WTC11 (cell line): Measurements from ENCODE around the gene XDH. TPM values are rescaled to one million over a fixed set of nuclear protein-coding genes. Genes with fewer than 3 reads are reported as not detected.

Source experiments
- ATAC-seq: fragments of 200-7000 bp; cut with Tn5 transposase; 2 replicates; pipeline ENCODE4 v1.10.0; 2021; ENCODE audit warnings: mild to moderate bottlenecking, moderate library complexity
- Bru-seq: library from RNA; stranded (reverse); fragments of 400-500 nt; gene quantifications from one replicate; lab custom pipeline; 2021; lab: Mats Ljungman, UMichigan
- CTCF ChIA-PET: fragments of 300-600 bp; sonication (Branson Sonifier 250); formaldehyde crosslinking; loops from one replicate; lab custom pipeline; 2021; ENCODE audit warnings: antibody characterized with exemption; lab: Charles Lee
- POLR2A ChIA-PET: fragments of 350-600 bp; sonication (Branson Sonifier 250); formaldehyde crosslinking; loops from one replicate; lab custom pipeline; 2021; ENCODE audit warnings: antibody characterized with exemption; lab: Charles Lee
- DNase-seq: peaks from one replicate; pipeline ENCODE4 v3.0.0; 2021; ENCODE audit warnings: low spot score
- H3K27ac Mint-ChIP-seq: 2 replicates; pipeline ENCODE4 v1.8.0; 2021; ENCODE audit warnings: mixed read lengths
- H3K27me3 Mint-ChIP-seq: 2 replicates; pipeline ENCODE4 v1.8.0; 2021; ENCODE audit warnings: low read depth, mild to moderate bottlenecking, moderate library complexity, mixed read lengths
- H3K36me3 Mint-ChIP-seq: 2 replicates; pipeline ENCODE4 v1.8.0; 2021; ENCODE audit warnings: mixed read lengths
- H3K4me1 Mint-ChIP-seq: 2 replicates; pipeline ENCODE4 v1.8.0; 2022; ENCODE audit warnings: mixed read lengths
- H3K4me3 Mint-ChIP-seq: 2 replicates; pipeline ENCODE4 v1.8.0; 2021; ENCODE audit warnings: mild to moderate bottlenecking, moderate library complexity, mixed read lengths
- H3K9me3 Mint-ChIP-seq: 2 replicates; pipeline ENCODE4 v1.8.0; 2021; ENCODE audit warnings: mixed read lengths
- ATF1 ChIP-seq: sonication (generic); formaldehyde crosslinking; IDR thresholded peaks from 2 replicates; pipeline ENCODE4 v1.8.1; 2023; ENCODE audit warnings: mild to moderate bottlenecking, moderate library complexity, missing genetic modification reagents
- CBFB ChIP-seq: sonication (generic); formaldehyde crosslinking; IDR thresholded peaks from 2 replicates; pipeline ENCODE4 v1.8.1; 2022; ENCODE audit warnings: mild to moderate bottlenecking, low read depth, missing genetic modification reagents
- FOXP1 ChIP-seq: sonication (generic); formaldehyde crosslinking; IDR thresholded peaks from 2 replicates; pipeline ENCODE4 v1.8.0; 2022; ENCODE audit warnings: missing genetic modification reagents, mild to moderate bottlenecking, moderate library complexity, borderline replicate concordance
- GTF2I ChIP-seq: fragments of 250-450 bp; sonication (Bioruptor Pico); conservative IDR thresholded peaks from 2 replicates; pipeline ENCODE4 v1.4.0; 2021; ENCODE audit warnings: mild to moderate bottlenecking
- JUN ChIP-seq: sonication (generic); formaldehyde crosslinking; IDR thresholded peaks from 2 replicates; pipeline ENCODE4 v1.8.0; 2023; ENCODE audit warnings: mild to moderate bottlenecking, missing genetic modification reagents
- NFATC4 ChIP-seq: fragments of 250-450 bp; sonication (Bioruptor Pico); IDR thresholded peaks from 2 replicates; pipeline ENCODE4 v1.9.0; 2021; ENCODE audit warnings: mild to moderate bottlenecking
- NFYB ChIP-seq: sonication (generic); formaldehyde crosslinking; conservative IDR thresholded peaks from 2 replicates; pipeline ENCODE4 v1.8.0; 2022; ENCODE audit warnings: low read depth, missing genetic modification reagents
- PRRX2 ChIP-seq: fragments of 250-450 bp; sonication (Bioruptor Pico); IDR thresholded peaks from 2 replicates; pipeline ENCODE4 v1.8.0; 2021; ENCODE audit warnings: mild to moderate bottlenecking
- SP1 ChIP-seq: sonication (generic); formaldehyde crosslinking; conservative IDR thresholded peaks from 2 replicates; pipeline ENCODE4 v1.8.1; 2022; ENCODE audit warnings: missing genetic modification reagents
- STAT6 ChIP-seq: sonication (generic); formaldehyde crosslinking; conservative IDR thresholded peaks from 2 replicates; pipeline ENCODE4 v1.8.1; 2023; ENCODE audit warnings: mild to moderate bottlenecking, low read depth, missing genetic modification reagents, moderate library complexity
- ZNF263 ChIP-seq: sonication (generic); formaldehyde crosslinking; IDR thresholded peaks from 2 replicates; pipeline ENCODE4 v1.8.1; 2022; ENCODE audit warnings: low read depth, mild to moderate bottlenecking, moderate library complexity, missing genetic modification reagents
- ZNF425 ChIP-seq: fragments of 250-450 bp; sonication (Bioruptor Pico); conservative IDR thresholded peaks from 2 replicates; pipeline ENCODE4 v1.9.0; 2021; ENCODE audit warnings: mild to moderate bottlenecking
- long read RNA-seq, 3 experiments: library from RNA in 1 of 3; library from capped mRNA in 1 of 3; library from polyadenylated mRNA in 1 of 3; unstranded in 2 of 3; stranded (forward) in 1 of 3; transcript quantifications; one replicate each; pipeline ENCODE4 v2.0.0, GENCODE V29; 2021
- total RNA-seq: library from RNA; stranded (reverse); gene quantifications from 3 replicates; pipeline ENCODE4 v1.2.3, GENCODE V29; 2021
- TF ChIP-seq, protein P1 (sequence below): sonication (generic); formaldehyde crosslinking; IDR thresholded peaks from 2 replicates; pipeline ENCODE4 v1.8.1; 2023; ENCODE audit warnings: mild to moderate bottlenecking, missing genetic modification reagents
- TF ChIP-seq, protein P2 (sequence below): sonication (generic); formaldehyde crosslinking; IDR thresholded peaks from 2 replicates; pipeline ENCODE4 v1.8.1; 2023; ENCODE audit warnings: mild to moderate bottlenecking, moderate library complexity, missing genetic modification reagents

The XDH gene
- total RNA-seq (3.0 to 3.7 TPM (median 3.7 TPM) in 3 replicates), Bru-seq, nascent RNA (percentile 55 among the genes with signal in this experiment)
- long read RNA-seq, experiment 1, partial matches to known transcripts = 0 of 4 reads
- long read RNA-seq, experiment 1, other reads (novel, unspliced or antisense) = 4 of 4 reads
- long read RNA-seq, experiment 2 = 0 reads
- long read RNA-seq, experiment 3, partial matches to known transcripts = 0 of 1 reads
- long read RNA-seq, experiment 3, other reads (novel, unspliced or antisense) = 1 of 1 reads

GRCh38 chr2:31414601-31415241 is at the start of gene XDH:
Gene XDH (minus strand): TSS chr2:31414742. CDS start chr2:31414666, 76 bp downstream.
- DNase-seq = no peak
- CTCF ChIA-PET = interaction anchor here (0.7 to 0.9 kb wide), 2 partner anchors 13 to 335 kb away, joined by 3 to 7 read pairs; no protein-coding TSS in a partner anchor
- POLR2A ChIA-PET = interaction anchor here (0.7 kb wide), 1 partner anchor 13 kb away, joined by 10 read pairs; no protein-coding TSS in a partner anchor

GRCh38 chr2:31457651-31458050 is 43.1 kb upstream of the XDH start:
- Mint-ChIP-seq H3K27ac (no peak overlapping the region), H3K4me1 (peaks cover 12% of the 10 kb centered on the region), H3K4me3 (no peak overlapping the region), H3K27me3 (no peaks in the 10 kb centered on the region), H3K36me3 (peaks cover 66% of the 10 kb centered on the region), H3K9me3 (peaks cover 86% of the 10 kb centered on the region)
- ATAC-seq (no peak), DNase-seq (no peak)
- TF ChIP-seq STAT6 (CRISPR knock-in tag) (no peak), SP1 (CRISPR knock-in tag) (no peak), GTF2I (CRISPR knock-in tag) (no peak), ZNF263 (no peak), ZNF425 (no peak)
- TF ChIP-seq, protein P1, sequence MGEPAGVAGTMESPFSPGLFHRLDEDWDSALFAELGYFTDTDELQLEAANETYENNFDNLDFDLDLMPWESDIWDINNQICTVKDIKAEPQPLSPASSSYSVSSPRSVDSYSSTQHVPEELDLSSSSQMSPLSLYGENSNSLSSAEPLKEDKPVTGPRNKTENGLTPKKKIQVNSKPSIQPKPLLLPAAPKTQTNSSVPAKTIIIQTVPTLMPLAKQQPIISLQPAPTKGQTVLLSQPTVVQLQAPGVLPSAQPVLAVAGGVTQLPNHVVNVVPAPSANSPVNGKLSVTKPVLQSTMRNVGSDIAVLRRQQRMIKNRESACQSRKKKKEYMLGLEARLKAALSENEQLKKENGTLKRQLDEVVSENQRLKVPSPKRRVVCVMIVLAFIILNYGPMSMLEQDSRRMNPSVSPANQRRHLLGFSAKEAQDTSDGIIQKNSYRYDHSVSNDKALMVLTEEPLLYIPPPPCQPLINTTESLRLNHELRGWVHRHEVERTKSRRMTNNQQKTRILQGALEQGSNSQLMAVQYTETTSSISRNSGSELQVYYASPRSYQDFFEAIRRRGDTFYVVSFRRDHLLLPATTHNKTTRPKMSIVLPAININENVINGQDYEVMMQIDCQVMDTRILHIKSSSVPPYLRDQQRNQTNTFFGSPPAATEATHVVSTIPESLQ (CRISPR knock-in tag) = no peak
- ChIA-PET CTCF (no interaction called here), POLR2A (no interaction called here)

More at GRCh38 chr2:31414601-31415241, at the start of gene XDH:
- peaks cover 10% of the 10 kb centered on the region for H3K36me3 Mint-ChIP-seq
- H3K4me1 Mint-ChIP-seq = no peaks in the 10 kb centered on the region; the same call in 1 of the 2 replicates
- peaks cover 17% of the 10 kb centered on the region for H3K9me3 Mint-ChIP-seq
- TF ChIP-seq ATF1 (CRISPR knock-in tag) (no peak), JUN (CRISPR knock-in tag) (no peak), NFATC4 (CRISPR knock-in tag) (no peak), NFYB (CRISPR knock-in tag) (no peak), FOXP1 (CRISPR knock-in tag) (no peak), PRRX2 (CRISPR knock-in tag) (no peak), CBFB (no peak)
- TF ChIP-seq, protein P1 (CRISPR knock-in tag) = no peak
- TF ChIP-seq, protein P2, sequence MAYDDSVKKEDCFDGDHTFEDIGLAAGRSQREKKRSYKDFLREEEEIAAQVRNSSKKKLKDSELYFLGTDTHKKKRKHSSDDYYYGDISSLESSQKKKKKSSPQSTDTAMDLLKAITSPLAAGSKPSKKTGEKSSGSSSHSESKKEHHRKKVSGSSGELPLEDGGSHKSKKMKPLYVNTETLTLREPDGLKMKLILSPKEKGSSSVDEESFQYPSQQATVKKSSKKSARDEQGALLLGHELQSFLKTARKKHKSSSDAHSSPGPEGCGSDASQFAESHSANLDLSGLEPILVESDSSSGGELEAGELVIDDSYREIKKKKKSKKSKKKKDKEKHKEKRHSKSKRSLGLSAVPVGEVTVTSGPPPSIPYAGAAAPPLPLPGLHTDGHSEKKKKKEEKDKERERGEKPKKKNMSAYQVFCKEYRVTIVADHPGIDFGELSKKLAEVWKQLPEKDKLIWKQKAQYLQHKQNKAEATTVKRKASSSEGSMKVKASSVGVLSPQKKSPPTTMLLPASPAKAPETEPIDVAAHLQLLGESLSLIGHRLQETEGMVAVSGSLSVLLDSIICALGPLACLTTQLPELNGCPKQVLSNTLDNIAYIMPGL (CRISPR knock-in tag) = no peak
- TF ChIP-seq, all 79 proteins: peak for 0
- H3K4me3 Mint-ChIP-seq = no peak within 1 kb of the TSS
- H3K27me3 Mint-ChIP-seq = no peaks in the 10 kb centered on the region
- peak within 1 kb of the TSS; percentile 66; the same call in 1 of the 2 replicates for H3K27ac Mint-ChIP-seq
- no peak for ATAC-seq
